GM21619 (cell line): ENCODE results near the gene FAIM.
A peak's percentile ranks its signal among the peaks of the same experiment; 100 is the strongest.
"Not testable (repeated sequence)": the region's sequence is repeated elsewhere in the genome, so short reads cannot be mapped to it uniquely, and the experiment has no call there.

Experiments used
- ATAC-seq: cut with Tn5 transposase; IDR thresholded peaks from one replicate; pipeline ENCODE4 v1.9.1; 2021; ENCODE audit not compliant: unreplicated experiment

Gene FAIM

GRCh38 chr3:138608322-138609135, at the start of gene FAIM:
TSS of gene FAIM (plus strand) at chr3:138608771. CDS start at chr3:138619727, 10,956 bp downstream.
- peak; percentile 61 for ATAC-seq

- ATAC-seq, result no peak
Observed at GRCh38 chr3:138559134-138559533, 49.4 kb upstream of the FAIM start.

DNA sequence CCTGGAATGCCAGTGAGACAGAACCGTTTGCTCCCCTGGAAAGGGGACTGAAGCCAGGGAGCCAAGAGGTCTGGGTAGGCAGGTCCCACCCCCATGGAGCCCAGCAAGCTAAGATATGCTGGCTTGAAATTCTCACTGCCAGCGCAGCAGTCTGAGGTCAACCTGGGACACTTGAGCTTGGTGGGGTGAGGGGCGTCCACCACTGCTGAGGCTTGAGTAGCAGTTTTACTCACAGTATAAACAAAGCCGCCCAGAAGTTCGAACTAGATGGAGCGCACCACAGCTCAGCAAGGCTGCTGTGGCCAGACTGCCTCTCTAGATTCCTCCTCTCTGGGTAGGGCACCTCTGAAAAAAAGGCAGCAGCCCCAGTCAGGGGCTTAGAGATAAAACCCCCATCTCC, 48.1 kb upstream of the FAIM start:
- no peak for ATAC-seq

DNA sequence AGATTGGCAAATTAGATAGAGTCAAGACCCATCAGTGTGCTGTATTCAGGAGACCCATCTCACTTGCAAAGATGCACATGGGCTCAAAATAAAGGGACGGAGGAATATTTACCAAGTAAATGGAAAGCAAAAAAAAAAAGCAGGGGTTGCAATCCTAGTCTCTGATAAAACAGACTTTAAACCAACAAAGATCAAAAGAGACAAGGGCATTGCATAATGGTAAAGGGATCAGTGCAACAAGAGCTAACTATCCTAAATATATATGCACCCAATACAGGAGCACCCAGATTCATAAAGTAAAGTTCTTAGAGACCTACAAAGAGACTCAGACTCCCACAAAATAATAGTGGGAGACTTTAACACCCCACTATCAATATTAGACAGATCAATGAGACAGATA, 45.7 kb upstream of the FAIM start:
- ATAC-seq, result not testable (repeated sequence)

DNA sequence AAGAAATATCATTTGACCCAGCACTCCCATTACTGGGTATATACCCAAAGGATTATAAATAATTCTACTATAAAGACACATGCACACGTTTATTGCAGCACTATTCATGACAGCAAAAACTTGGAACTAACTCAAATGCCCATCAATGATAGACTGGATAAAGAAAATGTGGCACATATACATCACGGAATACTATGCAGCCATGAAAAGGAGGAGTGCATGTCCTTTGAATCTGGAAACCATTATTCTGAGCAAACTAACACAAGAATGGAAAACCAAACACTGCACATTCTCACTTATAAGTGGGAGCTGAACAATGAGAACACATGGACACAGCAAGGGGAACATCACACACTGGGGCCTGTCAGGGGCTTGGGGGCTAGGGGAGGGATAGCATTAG, 42.3 kb upstream of the FAIM start:
- not testable (repeated sequence) for ATAC-seq

- no peak for ATAC-seq
Observed at GRCh38 chr3:138567403-138567802, 41.2 kb upstream of the FAIM start.

DNA sequence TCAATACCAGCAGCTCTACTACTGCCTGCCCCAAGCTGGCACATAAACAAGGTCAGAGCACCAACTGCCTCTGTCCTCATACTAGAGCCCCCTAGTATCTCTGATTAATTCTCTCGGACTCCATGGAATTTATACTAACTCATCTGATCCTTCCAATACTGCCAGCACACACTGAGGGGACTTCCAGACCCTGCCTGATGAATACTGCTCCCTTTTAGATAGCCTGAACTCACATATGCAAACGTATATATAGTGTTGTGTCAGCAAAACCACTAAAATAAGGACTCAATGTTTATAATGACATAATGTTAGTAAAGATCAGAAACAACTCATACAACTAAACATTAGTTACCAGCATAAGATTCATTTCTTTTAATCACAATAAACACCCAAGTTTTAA, 39.5 kb upstream of the FAIM start:
- no peak for ATAC-seq

- ATAC-seq, result not testable (repeated sequence)
Observed at GRCh38 chr3:138569624-138570023, 38.9 kb upstream of the FAIM start.

GRCh38 chr3:138573138-138573537, 35.4 kb upstream of the FAIM start:
- no peak for ATAC-seq

DNA sequence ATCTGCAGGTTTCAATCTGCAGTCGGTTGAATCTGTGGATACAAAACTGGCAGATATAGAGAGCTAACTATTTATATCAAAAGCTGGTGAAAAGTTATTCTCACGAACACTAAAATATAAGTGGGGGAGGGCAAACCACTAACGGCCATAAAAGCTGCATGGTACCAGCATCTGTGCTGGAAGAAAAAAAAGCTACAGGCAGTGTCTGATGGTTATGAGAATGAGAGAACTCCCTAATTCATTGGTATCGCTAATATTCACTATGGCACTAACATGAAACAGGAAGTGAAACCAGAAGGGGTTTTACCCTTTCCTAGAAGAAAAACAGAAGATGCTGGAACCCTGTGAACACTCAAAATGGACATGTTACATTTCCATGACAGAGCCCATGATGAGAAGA, 30.4 kb upstream of the FAIM start:
- ATAC-seq, result peak; percentile 90

- ATAC-seq, result no peak
Observed at GRCh38 chr3:138578961-138579574, 29.5 kb upstream of the FAIM start.

GRCh38 chr3:138587374-138587773, 21.2 kb upstream of the FAIM start:
- ATAC-seq, result no peak

GRCh38 chr3:138588445-138588844, 20.1 kb upstream of the FAIM start:
- no peak for ATAC-seq

- no peak for ATAC-seq
Observed at GRCh38 chr3:138591392-138591791, 17.2 kb upstream of the FAIM start.

DNA sequence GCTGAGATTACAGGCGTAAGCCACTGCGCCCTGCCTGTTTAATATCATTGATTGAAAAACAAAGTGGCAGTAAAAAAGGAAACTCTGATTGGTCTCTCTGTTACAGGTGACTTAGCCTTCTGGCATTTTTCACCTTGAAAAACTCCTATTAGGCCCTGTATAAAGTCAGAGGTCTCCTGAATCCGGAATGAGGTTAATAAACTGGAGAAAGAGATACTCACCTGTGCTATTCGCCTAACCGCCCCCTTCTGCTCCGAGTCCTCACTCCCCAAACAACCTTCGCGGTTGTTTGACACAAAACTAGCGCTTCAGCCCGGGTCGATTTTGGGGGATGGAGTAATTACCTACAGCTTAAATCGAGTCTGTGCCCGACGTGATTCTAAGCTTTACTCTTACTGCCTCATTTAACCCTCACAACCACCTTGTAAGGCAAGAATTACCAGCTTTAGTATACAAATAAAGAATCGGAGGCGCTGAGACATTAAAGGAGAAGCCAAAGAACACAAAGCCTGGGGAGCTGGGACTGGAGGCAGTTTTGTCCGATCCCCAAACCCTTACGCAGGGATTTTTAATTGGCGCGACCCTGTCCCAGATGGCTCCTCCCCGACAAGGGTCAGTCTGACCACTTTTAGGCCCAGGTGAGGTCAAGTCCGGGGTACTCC, 15.0 kb upstream of the FAIM start:
- ATAC-seq, result no peak

GRCh38 chr3:138594150-138594934, 14.2 kb upstream of the FAIM start, which contains the start of gene CEP70:
TSS of gene CEP70 (minus strand) at chr3:138594260. CDS start at chr3:138572927, 21,333 bp downstream.
- peak; percentile 82 for ATAC-seq

DNA sequence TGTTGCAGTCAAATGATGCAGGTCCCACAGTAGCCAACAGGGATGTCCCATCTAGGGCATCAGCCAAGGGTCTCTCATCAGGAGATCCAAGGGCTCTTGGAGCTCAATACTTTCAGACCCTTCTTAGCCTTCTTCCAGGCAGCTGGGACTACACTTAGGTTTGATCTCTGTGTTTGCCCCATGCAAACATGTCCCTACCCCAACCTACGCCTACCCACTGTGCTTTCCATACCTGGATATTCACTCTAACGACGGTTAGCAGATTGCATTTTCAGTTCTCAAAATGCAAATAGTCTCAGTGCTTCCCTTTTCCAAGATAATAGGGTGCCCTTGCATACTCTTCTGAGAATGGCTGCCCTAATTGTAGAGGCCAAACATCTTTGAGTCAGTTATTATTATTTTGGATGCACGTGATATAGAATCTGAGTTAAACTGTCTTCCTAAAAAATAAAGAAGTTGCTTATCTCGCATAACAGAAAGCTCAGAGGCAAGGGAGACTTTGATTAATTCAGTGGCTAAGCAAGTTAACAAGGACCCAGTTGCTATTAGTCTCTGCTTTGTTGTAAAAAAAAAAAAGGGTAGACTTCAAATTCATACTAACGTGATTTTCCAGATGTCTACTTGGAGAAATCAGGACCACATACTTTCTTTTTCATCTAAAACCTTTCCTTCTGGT, 13.5 kb upstream of the FAIM start:
- no peak for ATAC-seq

DNA sequence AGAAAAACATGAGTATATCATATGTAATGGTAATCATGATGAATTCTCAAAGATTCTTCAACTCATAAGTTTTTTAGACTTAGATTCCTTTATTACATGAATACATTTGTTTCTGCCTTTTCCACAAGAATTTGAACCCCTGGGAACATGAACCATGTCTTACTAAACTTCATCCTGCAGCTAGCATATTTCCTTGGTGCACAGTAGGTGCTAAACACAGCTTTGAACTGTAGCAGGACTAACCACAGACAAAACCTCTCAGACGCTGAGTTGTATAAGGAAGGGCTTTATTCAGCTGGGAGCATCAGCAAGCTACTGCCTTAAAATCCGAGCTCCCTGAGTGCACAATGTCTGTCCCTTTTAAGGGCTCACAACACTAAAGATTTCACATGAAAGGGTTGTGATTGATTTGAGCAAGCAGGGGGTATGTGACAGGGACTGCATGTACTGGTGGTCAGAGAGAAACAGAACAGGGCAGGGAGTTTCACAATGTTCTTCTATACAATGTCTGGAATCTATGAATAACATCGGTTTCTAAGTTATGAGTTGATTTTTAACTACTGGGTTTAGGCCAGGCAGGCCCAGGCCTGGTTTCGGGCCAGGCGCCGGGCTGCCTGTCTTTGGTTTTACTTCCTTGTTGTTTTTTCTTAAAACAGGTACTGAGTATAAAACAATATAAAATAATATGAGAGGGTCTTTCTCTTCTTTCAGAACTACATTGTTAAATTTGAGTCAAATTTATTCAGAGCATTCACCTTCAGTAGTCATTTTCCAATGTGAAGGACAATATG, 11.2 kb upstream of the FAIM start:
- not testable (repeated sequence) for ATAC-seq

DNA sequence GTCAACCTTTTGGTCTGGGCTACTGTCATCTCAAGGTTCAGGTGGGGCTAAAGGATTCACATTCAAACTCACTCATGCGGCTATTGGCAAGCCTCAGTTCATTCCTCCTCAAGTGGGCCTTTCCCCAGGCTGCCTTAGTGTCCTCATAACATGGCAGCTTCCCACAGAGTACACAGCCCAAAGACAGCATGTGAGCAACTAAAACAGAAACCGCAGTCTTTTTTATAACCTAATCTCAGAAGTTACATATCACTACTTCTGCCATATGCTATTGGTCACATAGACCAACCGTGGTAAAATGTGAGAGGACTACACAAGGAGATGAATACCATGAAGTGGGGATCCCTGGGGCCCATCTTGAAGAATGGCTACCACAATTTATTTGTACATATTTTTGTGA, 10.0 kb upstream of the FAIM start:
- no peak for ATAC-seq
